Upper lobe of right lung (tissue), 1 donor: ENCODE measurements around the gene OTOP3. TPM values are rescaled to one million over a fixed set of nuclear protein-coding genes. Genes with fewer than 3 reads are reported as not detected.

ENCODE experiments used
- ATAC-seq: fragments of 200-7000 bp; cut with Tn5 transposase; one replicate; pipeline ENCODE4 v1.9.1; 2020; ENCODE audit warnings: mild to moderate bottlenecking, moderate library complexity
- DNase-seq: peaks from one replicate; pipeline ENCODE4 v3.0.0-alpha.2; 2020
- H3K27ac ChIP-seq: fragments of 200-600 bp; one replicate; pipeline ENCODE4 v1.8.0; 2022
- H3K27me3 ChIP-seq: fragments of 200-600 bp; one replicate; pipeline ENCODE4 v1.8.0; 2022; ENCODE audit warnings: mild to moderate bottlenecking
- H3K36me3 ChIP-seq: fragments of 200-600 bp; one replicate; pipeline ENCODE4 v1.8.0; 2022
- H3K4me1 ChIP-seq: fragments of 200-600 bp; one replicate; pipeline ENCODE4 v1.8.0; 2022
- H3K4me3 ChIP-seq: fragments of 200-600 bp; one replicate; pipeline ENCODE4 v1.8.0; 2022; ENCODE audit warnings: mild to moderate bottlenecking
- H3K9me3 ChIP-seq: fragments of 200-600 bp; one replicate; pipeline ENCODE4 v1.8.0; 2022
- CTCF ChIP-seq: fragments of 200-600 bp; IDR thresholded peaks from one replicate; pipeline ENCODE4 v1.8.0; 2022; ENCODE audit warnings: antibody characterized with exemption
- intact Hi-C: fragments of 100-400 bp; cut with DNase I; formaldehyde crosslinking; loops from one replicate; pipeline ENCODE4 v1.11.0; 2022
- total RNA-seq: library from RNA; stranded (reverse); fragmentation: NEBNext Ultra II Directional; extraction: Animal tissue kit (Norgen Biotek cat#: 25700); gene quantifications from one replicate; pipeline ENCODE4 v1.2.1, GENCODE V29; 2021
- donor health status: DM: no; HTN: yes; CAD: no; lungs with severe emphysema.

OTOP3 gene
- total RNA-seq, 1 donor from 2014 or later, result not detected

- Histone ChIP-seq H3K9me3 (no peaks in the 10 kb centered on the region), H3K36me3 (no peaks in the 10 kb centered on the region), H3K27me3 (peaks cover 26% of the 10 kb centered on the region), H3K27ac (no peak overlapping the region), H3K4me1 (no peaks in the 10 kb centered on the region), H3K4me3 (no peak overlapping the region)
- DNase-seq, result no peak
- no peak for ATAC-seq
- intact Hi-C loops, result no loop called here
- no peak for TF ChIP-seq CTCF
These were observed 10.9 kb downstream of the OTOP3 start for GRCh38 chr17:74946641-74947040.

GRCh38 chr17:74947041-74947754 is 11.5 kb downstream of the OTOP3 start:
- Histone ChIP-seq H3K9me3 (no peaks in the 10 kb centered on the region), H3K27ac (no peak overlapping the region), H3K36me3 (no peaks in the 10 kb centered on the region), H3K4me3 (no peak overlapping the region), H3K27me3 (peaks cover 21% of the 10 kb centered on the region), H3K4me1 (no peaks in the 10 kb centered on the region)
- no peak for TF ChIP-seq CTCF
- ATAC-seq (no peak), DNase-seq (no peak)
- intact Hi-C loops, result no loop called here

GRCh38 chr17:74949455-74950115 is 13.9 kb downstream of the OTOP3 start:
- DNase-seq, result no peak
- peaks cover 11% of the 10 kb centered on the region for H3K27me3 ChIP-seq
- H3K9me3 ChIP-seq, result no peaks in the 10 kb centered on the region
- TF ChIP-seq CTCF, result no peak
- no peak for ATAC-seq
- no peak overlapping the region for H3K4me3 ChIP-seq
- no peaks in the 10 kb centered on the region for H3K4me1 ChIP-seq
- no peak overlapping the region for H3K27ac ChIP-seq
- intact Hi-C loops, result no loop called here
- no peaks in the 10 kb centered on the region for H3K36me3 ChIP-seq

GRCh38 chr17:74950207-74950606 is 14.5 kb downstream of the OTOP3 start:
- Histone ChIP-seq H3K9me3 (no peaks in the 10 kb centered on the region), H3K27me3 (peaks cover 7% of the 10 kb centered on the region), H3K4me3 (no peak overlapping the region), H3K36me3 (peaks cover 4% of the 10 kb centered on the region), H3K4me1 (no peaks in the 10 kb centered on the region), H3K27ac (no peak overlapping the region)
- intact Hi-C loops, result no loop called here
- DNase-seq (no peak), ATAC-seq (no peak)
- TF ChIP-seq CTCF, result no peak

- no peak for TF ChIP-seq CTCF
These were observed 15.4 kb downstream of the OTOP3 start for GRCh38 chr17:74951065-74951464.

More at GRCh38 chr17:74951065-74951464, 15.4 kb downstream of the OTOP3 start:
- peaks cover 4% of the 10 kb centered on the region for H3K36me3 ChIP-seq
- no peaks in the 10 kb centered on the region for H3K4me1 ChIP-seq
- intact Hi-C loops, result no loop called here
- H3K4me3 ChIP-seq, result no peak overlapping the region
- H3K27ac ChIP-seq, result no peak overlapping the region
- no peak for ATAC-seq
- H3K27me3 ChIP-seq, result no peaks in the 10 kb centered on the region
- H3K9me3 ChIP-seq, result no peaks in the 10 kb centered on the region
- DNase-seq, result no peak
